ENCODE measurements around the gene TSSK6.
"Not testable (repeated sequence)": the region's sequence is repeated elsewhere in the genome, so short reads cannot be mapped to it uniquely, and the experiment has no call there.

TSSK6 gene

DNA sequence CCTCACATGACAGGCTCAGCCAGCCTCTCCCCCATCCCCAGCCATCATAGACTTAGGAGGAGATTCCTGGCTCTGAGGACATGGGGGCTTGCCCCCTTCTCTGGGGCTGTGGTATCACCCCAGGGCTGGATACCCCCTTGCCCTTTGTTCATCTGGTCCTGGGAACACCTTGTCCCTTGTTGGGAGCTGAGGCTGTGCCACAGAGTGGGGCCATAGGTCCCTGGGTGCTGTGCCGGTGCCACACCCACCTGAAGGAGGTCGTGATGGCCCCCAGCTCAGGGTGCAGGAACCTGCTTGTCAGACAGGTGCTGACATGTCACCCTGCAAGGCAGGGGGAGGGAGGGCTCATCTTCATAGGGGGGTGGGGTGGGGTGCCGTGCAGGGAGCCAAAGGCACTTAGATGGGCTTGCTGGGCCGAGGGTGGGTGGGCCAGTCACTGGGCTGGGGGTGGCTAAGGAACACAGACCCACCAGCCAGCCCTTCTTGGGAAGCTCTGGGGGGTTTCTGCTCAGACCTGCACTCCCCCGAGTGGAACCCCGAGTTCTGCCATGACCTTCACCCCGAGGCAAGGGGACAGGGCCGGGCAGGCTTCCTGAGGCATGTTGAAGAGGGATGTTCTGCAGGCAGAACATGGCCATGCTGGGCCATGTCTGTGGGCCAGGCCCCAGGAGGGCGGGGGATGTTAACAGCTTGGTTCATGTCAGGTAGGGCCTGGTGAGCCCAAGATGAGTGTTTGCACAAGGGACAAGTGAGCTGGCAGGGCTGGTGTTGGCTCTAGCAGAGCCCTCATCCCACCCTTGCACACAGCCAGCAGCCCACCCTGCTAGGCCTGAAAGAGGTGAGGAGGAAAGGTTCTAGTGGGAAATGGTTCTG lies 28.0 kb downstream of the TSSK6 start:
- DNase-seq, result no peak

DNA sequence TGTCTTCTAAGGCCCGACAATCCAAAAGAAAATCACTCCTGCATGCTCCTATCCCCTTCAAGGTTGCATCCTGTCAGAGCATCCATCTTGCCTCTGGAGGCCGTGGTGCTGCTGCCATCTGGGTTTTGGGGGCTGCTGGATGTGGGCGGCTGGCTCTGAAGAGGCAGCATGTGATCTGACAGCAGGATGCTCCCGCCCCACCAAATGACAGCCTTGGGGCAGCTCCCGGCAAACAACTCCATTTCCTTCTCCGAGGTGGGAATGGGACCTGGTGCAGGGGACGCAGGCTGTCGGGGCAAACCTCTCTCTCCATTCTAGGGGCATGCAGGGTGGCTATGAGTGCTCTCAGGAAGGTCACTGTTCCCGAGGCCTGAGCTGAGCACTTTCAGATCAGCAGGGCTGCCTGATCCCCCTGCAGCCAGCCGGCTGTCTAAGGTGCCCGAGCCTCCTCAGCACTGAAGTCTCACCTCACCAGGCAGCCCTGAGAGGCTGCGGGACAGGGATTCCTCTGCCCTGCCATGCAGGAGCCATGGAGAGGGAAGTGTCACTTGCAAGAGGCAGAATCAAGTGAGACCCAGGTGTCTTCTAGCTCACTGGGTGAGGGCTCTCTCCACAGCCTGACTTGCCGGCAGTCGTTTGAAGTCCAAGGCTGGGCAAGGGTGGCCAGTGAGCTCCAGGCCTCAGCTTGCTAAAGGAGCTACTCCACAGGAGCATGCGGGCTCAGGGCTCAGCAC lies 28.8 kb downstream of the TSSK6 start:
- no peak for DNase-seq

DNA sequence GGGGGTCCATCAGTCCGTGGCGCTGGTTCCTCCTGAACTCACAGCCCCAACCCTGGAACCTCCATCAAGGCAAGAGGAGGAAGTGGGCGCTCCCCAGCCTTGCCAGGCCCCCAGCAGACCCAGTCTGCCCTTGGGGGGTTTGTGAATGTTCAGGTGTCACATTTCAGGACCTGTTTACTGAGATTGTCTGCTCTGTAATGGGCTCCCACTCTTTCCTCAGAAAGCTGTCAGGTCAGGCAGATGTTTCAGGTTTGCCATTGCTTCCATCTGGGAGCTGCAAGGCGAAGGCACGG lies 29.4 kb downstream of the TSSK6 start:
- DNase-seq, result no peak

DNA sequence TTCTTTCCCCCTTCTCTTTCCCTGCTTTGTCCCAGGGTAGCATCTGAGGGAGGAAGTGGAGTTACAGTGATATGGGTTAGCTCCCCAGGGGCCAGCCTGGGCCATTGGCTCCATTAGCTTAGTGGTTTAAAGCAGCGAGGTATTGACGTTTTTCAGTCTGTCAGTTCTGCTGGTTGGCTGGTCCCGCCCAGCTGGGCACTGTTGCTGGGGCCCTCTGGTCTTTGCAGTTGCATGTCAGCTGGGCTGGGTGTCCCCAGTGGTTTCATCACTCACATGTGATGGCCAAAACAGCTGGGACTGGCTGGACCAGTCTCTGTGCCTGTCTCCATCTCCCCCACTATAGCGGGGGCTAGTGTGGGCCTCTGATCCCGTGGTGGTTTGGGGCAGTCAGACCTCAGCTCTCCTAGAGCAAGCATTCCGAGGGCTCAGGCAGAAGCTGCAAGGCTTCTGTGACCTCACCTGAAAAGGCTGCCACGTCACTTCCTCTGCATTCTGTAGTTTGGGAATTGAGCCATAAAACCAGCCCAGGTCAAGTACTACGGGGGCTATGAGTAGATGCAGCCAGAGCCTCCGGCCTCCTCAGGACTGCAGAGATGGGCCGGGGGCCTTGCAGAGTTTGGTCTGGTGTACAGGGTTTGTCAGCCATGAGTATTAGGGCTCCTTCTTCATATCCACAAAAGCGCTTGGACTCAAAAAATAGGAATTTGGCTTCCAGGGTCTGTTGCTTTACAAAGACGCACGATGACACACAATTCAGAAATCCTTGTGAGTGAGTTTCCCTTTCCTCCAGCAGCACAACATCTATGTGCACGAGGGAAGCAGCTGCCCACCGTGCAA lies 30.0 kb downstream of the TSSK6 start:
- DNase-seq, result peak; percentile 20

DNA sequence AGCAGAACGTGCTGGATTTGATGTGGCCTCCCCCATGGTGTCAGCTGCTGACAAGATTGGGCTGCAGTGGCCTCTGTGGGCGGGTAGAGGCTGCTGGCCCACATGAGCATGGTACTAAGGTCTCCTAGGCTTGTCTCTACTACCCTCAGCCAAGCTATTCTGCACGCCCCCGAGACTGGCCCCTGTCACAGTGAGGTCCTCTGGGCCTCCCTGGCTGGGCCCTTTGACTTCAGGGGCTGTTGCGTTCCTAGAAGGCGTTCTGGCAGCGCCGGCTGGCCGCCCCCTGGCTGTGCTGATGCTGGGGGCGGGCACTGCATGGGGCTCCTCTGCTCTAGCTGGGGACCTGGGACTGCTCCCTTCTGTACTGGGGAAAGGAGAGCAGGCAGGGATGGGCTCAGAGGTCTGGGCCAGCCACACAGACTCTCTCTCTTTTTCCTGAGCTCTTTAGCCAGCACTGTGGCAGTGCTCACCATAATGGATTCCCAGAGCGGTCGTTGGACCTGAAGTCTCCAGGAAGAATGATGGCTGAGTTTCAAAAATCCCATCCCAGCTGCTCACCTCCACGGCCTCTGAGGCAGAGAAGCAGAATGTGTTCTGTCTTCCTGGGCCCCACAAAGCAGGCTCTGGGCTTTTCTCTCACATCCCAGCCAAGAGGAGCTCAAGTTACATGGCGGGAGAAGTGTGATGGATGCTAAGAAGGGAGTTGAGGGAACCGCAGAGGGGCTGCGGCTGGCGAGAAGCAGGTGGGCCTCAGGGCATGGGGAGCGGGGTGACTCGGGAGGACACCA lies 32.3 kb downstream of the TSSK6 start:
- no peak for DNase-seq

DNA sequence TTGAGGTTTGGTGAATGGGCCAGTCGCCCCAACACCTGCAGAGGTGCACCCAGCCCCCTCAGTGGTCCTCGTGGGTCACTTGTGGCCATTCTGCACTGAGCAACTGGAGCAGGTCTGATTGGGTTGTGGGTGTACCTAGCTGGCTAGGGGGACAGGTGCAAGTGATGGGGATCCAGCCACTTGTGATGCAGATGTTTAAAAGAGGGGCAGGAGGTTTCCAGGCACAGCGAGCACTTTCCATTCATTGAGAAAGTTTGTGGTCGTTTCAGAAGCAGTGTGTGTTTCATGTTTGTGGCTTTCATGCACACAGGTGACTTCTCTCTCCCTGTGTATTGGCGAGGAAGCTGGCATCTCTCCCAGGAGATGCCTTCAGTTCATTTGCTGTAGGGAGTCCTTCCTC lies 34.7 kb downstream of the TSSK6 start:
- no peak for DNase-seq

DNA sequence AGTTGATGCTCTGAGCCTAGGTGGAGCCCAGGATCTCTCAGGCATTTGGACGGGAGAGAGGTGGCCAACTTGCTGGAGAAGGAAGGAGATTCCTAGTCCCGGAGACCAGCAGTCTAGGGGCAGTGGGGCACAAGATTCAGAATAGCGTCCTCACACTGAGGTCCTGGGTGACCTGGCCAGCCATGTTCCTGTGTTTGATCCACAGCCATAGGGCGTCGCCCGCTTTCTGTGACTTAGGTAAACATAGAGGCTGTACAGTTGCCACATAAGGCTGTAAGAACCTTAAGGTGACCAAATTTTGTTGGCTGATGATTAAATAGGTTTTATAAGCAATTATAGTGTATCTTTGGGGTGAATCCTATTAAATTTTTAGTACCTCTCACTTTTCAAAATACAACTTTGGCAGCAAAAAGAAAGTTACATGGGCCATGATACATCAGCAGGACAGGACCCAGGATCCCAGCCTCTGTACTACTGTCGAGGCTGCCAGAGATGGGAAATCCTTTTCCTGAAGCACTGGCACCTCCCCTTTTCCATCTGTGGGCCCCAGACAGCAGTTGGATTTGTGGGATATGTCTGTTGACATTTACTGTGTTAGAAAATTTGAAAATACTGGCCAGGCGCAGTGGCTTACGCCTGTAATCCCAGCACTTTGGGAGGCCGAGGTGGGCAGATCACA lies 37.5 kb downstream of the TSSK6 start:
- no peak for DNase-seq

DNA sequence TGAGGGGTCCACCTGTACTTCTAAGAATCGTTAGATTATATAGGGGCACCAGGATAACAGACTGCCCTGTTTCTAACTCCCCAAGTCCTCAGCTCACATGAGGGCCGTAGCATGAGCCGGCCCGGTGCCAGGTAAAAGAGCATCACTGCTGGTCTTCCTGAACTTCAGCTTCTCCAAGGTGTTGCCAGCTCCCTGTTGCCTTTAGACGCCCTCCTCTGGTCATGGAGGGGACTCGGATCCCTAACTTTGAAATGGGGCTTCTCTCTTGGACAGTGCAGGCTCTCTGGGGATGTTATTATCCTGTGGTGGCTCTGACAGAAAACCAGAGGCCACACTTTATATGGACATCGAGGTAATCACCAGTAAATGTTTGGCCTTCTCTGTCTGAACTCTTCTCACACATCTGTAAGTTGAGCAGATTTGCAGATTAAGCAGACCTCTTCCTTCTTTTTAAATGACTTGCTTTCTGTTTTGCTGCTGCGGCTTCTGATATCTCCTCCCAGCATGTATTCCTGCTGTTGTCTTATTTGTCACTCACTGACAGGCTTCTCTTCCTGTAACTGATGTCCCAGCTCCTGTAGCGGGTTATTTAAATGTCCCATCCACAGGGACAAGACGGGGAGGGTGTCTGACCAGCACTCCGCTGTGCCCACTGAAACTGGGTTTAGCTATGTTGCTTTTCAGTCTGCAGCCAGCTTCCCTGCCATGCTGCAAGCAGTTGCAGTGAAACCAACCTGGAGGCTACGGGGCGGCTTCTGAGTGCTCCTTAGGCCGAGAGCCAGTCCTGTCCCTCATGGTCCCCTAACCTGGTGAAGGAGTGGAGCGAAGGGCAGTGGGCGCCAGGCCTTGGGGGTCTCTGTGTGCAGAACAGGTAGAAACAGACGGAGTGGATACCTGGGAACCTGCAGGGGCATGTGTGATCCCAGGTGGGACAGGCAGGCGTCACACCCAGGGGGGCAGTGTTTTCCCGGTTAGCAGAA lies 39.2 kb downstream of the TSSK6 start:
- DNase-seq, result no peak

DNA sequence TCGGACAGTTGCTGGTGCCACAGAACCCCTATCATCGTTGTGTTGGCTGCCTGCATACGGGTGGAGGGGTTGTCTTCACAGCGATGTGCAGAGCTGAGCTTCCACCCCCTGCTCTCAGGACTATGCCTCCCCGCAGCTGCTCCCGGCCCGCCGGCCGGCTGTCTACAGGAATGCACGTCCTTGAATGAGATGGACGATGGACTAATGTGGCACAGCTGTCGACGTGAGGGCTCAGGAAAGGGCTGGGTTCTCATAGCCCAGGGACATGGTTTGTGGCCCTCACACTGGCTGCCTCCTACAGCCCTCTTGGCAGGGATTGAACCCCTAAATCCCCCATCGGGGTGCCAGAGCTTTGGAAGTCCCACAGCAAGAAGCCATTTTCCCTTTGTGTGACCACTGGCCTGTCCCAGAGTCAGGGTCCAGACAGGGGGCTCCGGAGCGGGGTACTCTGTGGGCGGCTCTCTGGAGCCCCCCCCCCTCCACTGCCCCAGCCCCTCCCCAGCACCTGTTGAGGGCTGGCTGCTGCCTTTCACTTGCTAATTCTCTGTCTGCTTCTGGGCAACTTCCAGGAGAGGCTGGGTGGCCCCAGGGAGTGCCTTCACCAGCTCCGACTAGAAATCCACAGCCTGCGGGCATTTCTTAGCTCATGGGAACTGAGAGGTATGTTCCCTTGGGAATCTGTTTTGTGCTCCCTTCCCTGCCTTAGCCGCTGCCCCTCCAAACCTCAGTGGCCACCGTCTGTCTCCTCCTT lies 40.2 kb downstream of the TSSK6 start:
- DNase-seq, result no peak

DNA sequence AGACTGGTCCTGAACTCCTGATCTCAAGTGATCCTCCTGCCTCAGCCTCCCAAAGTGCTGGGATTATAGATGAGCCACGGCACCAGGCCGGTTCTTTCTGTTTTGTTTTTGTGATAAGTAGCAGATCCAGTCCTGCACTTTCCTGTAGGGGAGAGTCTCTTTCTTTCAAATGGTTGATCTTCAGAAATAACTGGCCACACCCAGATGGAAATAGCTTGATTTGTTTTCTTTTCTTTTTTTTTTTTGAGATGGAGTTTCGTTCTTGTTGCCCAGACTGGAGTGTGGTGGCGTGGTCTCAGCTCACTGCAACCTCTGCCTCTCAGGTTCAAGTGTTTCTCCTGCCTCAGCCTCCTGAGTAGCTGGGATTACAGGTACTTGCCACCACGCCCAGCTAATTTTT lies 43.2 kb downstream of the TSSK6 start:
- DNase-seq, result not testable (repeated sequence)

DNA sequence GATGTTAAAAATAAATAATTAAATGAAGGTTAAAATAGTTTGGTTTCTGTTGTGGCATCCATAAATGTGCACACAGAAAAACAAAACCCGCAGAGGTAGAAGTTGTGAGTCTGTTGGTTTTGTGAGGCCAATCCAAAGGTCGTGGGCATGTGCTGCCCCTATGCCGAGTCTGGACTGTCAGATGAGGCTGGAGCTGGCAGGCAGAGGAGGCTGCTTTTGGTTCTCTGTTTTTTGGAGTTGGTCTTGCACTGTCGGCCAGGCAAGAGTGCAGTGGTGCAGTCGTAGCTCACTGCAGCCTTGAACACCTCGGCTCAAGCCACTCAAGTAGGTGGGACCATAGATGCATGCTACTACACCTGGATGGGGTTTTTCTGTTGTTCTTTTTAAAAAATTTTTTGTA lies 43.7 kb downstream of the TSSK6 start:
- no peak for DNase-seq

DNA sequence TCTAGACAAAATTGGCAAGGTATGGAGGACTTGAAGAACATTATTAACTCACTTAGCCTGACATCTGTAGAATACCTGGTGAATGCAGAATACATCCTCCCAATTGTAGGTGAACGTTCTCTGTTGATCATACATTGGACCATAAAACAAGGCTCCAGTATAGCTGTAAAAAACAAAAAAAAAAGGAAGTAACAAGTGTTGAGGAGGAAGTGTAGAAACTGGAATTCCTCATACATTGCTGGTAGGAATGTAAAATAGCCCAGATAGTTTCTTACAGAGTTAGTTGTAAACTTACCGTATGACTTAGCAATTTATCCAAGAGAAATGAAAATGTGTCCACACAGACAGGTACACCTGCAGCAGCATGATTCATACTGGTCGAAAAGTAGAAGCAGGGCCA lies 44.8 kb downstream of the TSSK6 start:
- DNase-seq, result no peak

DNA sequence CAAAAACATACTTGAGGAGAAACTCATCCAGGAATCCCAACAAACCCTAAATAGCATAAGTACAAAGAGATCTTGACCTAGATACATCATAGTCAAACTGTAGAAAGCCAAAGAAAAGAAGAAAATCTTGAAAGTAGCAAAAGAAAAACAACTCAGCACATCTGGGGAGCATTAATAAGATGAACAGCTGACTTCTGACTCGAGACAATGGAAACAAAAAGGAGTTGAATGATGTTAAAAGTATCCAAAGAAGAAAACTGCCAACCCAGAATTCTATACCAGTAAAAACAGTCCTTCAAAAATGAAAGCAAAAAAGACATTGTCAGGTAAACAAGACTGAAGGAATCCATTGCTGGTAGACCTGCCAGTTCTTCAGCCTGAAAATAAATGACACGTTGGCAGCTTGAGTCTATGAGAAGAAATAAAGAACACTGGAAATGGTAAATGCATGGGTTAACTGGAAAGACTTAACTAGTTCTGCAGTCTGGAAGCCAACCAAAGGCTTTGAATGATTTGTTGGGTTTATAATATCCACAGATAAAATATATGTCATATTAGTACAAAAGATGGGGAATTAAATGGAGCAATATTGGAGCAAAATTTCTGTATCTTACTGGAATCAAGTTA lies 46.8 kb downstream of the TSSK6 start:
- DNase-seq, result peak; percentile 38

DNA sequence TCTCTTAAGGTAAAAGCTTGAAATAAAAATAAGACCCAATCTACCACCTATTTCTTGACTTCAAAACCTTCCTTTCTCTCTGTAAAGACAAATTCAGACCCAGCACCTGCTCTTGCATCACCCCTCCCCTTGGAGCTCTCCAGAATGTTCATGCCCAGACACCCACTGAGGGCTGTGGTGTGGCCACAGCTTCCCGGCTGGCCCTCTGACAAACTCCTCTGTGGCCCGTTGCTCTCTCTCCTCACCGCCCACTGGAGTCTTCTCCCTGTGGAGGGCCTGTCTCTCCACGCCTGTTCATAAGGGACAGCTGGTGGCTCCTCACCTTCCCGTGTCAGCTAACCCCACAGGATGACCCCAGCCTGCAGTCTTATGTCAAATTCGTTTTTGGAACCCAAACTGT lies 49.1 kb downstream of the TSSK6 start:
- no peak for DNase-seq

DNA sequence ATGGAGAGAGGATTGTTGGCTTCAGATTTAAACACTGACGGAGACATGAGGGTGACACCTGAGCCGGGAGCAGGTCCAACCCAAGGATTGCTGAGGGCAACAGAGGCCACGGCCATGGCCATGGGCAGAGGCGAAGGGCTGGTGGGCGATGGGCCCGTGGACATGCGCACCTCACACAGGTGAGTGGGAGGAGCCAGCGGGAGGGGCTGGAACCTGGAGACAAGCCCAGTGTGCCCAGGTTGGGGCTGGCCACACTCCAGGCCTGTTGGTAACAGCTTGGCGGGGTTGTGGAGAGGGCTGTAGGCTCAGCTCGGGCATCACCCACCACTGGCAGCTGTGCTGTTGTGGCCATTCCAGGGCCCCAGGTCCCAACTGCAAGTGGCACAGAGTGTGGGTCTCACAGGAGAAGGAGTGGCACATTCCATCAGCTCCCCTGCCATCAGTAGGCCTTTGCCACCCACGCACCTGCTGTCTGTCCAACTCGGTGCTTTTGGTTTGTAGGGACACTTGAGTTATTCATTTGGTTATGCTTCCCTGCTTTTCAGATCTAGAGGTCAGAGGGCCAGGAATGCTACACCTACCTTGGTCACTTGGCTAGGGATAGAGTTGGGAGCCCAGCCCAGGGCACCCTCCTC lies 49.8 kb downstream of the TSSK6 start:
- DNase-seq, result no peak

DNA sequence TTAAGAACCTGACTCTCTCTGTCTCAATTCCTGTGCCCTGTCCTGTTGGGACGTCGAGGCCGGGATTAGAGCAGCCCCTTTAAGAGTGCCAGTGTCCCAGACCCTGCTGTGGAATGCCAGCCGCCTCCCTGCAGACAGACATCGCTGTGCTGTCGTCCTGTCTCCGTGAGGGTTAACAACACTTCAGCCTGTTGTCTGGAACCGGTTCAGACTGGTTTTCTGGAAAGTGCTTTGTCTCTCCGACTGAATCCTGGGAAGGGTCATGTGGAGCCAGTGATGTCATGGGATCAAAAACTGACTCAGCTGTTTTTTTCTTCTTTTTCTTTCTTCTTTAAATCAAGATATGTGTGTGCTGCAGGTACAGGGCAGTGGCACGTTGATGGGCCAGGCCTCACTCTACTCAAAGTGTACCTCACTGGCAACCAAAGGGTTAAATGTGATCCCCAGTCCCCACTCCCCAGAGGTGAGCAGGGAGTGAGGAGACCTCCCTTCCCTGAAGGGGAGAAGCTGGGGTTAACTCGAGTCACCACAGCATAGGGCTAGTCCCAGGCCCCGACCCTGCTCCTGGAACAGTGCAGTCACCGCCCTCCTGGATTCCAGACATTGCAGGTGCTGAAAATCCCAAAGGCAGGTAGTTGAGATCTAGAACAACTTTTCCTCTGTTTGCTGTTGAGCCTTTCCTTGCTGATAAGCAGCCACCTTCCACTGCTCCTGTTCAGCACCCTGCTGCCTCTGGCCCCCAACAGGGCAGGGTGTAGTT lies 50.8 kb downstream of the TSSK6 start:
- peak; percentile 77 for DNase-seq
